Dermis microvascular lymphatic vessel endothelial cell (primary cell): Measurements from ENCODE around the gene FAM89A. TPM values are rescaled to one million over a fixed set of nuclear protein-coding genes. Genes with fewer than 3 reads are reported as not detected.

Experiments used
- total RNA-seq: library from RNA; depleted of rRNA; stranded (reverse); fragments of >200 nt; gene quantifications from 2 replicates; pipeline ENCODE4 v1.2.1, GENCODE V29; 2014

The FAM89A gene
- total RNA-seq, 1 donor from 2014 or later = 20.0 TPM

Other genes with a start within 250 kb of the FAM89A start
- 17.1 and 17.8 TPM in 2 replicates for gene C1orf198, start 171.7 kb downstream of the FAM89A start, total RNA-seq
- gene TTC13, start 61.4 kb downstream of the FAM89A start, total RNA-seq = 7.6 and 8.6 TPM in 2 replicates
- 9.6 and 11.0 TPM in 2 replicates for gene ARV1, start 61.2 kb downstream of the FAM89A start, total RNA-seq
- gene TRIM67, start 121.8 kb upstream of the FAM89A start, total RNA-seq = not detected in 2 replicates
- 39.3 and 43.3 TPM in 2 replicates for gene GNPAT, start 201.0 kb upstream of the FAM89A start, total RNA-seq